HUES6 (cell line): ENCODE measurements around the gene FTSJ3.
A peak's percentile ranks its signal among the peaks of the same experiment; 100 is the strongest.

Experiments
- H3K27ac ChIP-seq: 2 replicates; pipeline ENCODE4 v1.7.0; 2013; ENCODE audit warnings: low read depth, mild to moderate bottlenecking, low read length, inconsistent platforms
- H3K27me3 ChIP-seq: 2 replicates; pipeline ENCODE4 v1.6.1; 2013; ENCODE audit warnings: low read length; ENCODE audit not compliant: control insufficient read depth, insufficient read depth
- H3K36me3 ChIP-seq: 2 replicates; pipeline ENCODE4 v1.6.1; 2013; ENCODE audit warnings: low read length; ENCODE audit not compliant: control insufficient read depth, insufficient read depth
- H3K4me1 ChIP-seq: 2 replicates; pipeline ENCODE4 v1.6.1; 2013; ENCODE audit warnings: low read length; ENCODE audit not compliant: control insufficient read depth, insufficient read depth
- H3K4me3 ChIP-seq: 2 replicates; pipeline ENCODE4 v1.5.1; 2013; ENCODE audit warnings: low read depth, low read length
- H3K9ac ChIP-seq: one replicate; pipeline ENCODE4 v1.6.1; 2013; ENCODE audit warnings: mild to moderate bottlenecking, low read length
- H3K9me3 ChIP-seq: 2 replicates; pipeline ENCODE4 v1.6.1; 2013; ENCODE audit warnings: low read depth, low read length; ENCODE audit not compliant: control insufficient read depth, insufficient read depth

FTSJ3 gene

GRCh38 chr17:63822537-63822936 is 4.9 kb downstream of the FTSJ3 start:
- Histone ChIP-seq H3K9ac (no peak overlapping the region), H3K36me3 (peaks cover 84% of the 10 kb centered on the region), H3K4me1 (no peaks in the 10 kb centered on the region), H3K9me3 (no peaks in the 10 kb centered on the region), H3K4me3 (no peak overlapping the region), H3K27ac (no peak overlapping the region), H3K27me3 (no peaks in the 10 kb centered on the region)

- H3K4me1 ChIP-seq, result no peaks in the 10 kb centered on the region
- no peaks in the 10 kb centered on the region for H3K27me3 ChIP-seq
- H3K36me3 ChIP-seq, result peaks cover 91% of the 10 kb centered on the region
- no peak overlapping the region for H3K9ac ChIP-seq
- no peak overlapping the region for H3K4me3 ChIP-seq
- no peaks in the 10 kb centered on the region for H3K9me3 ChIP-seq
- H3K27ac ChIP-seq, result no peak overlapping the region
Measured at GRCh38 chr17:63821804-63822203, 5.7 kb downstream of the FTSJ3 start.

- no peaks in the 10 kb centered on the region for H3K27me3 ChIP-seq
- H3K9ac ChIP-seq, result no peak overlapping the region
- H3K9me3 ChIP-seq, result no peaks in the 10 kb centered on the region
- no peak overlapping the region for H3K4me3 ChIP-seq
- H3K27ac ChIP-seq, result no peak overlapping the region
- no peaks in the 10 kb centered on the region for H3K4me1 ChIP-seq
- peaks cover 99% of the 10 kb centered on the region for H3K36me3 ChIP-seq
Measured at GRCh38 chr17:63820963-63821561, 6.4 kb downstream of the FTSJ3 start.

GRCh38 chr17:63819585-63820537 is 7.6 kb downstream of the FTSJ3 start:
- H3K9ac ChIP-seq, result no peak overlapping the region
- no peaks in the 10 kb centered on the region for H3K4me1 ChIP-seq
- H3K27ac ChIP-seq, result no peak overlapping the region
- no peaks in the 10 kb centered on the region for H3K9me3 ChIP-seq
- H3K36me3 ChIP-seq, result peaks cover 99% of the 10 kb centered on the region
- no peak overlapping the region for H3K4me3 ChIP-seq
- H3K27me3 ChIP-seq, result no peaks in the 10 kb centered on the region

- H3K9ac ChIP-seq, result no peak overlapping the region
- H3K27me3 ChIP-seq, result no peaks in the 10 kb centered on the region
- H3K27ac ChIP-seq, result no peak overlapping the region
- no peaks in the 10 kb centered on the region for H3K9me3 ChIP-seq
- peaks cover 99% of the 10 kb centered on the region for H3K36me3 ChIP-seq
- no peak overlapping the region for H3K4me3 ChIP-seq
- H3K4me1 ChIP-seq, result no peaks in the 10 kb centered on the region
Measured at GRCh38 chr17:63819131-63819530, 8.3 kb downstream of the FTSJ3 start.

- Histone ChIP-seq H3K27ac (no peak overlapping the region), H3K4me3 (no peak overlapping the region), H3K36me3 (peaks cover 100% of the 10 kb centered on the region), H3K9me3 (no peaks in the 10 kb centered on the region), H3K27me3 (no peaks in the 10 kb centered on the region), H3K4me1 (no peaks in the 10 kb centered on the region), H3K9ac (no peak overlapping the region)
Measured at GRCh38 chr17:63817736-63818385, 9.6 kb downstream of the FTSJ3 start.

- Histone ChIP-seq H3K36me3 (peaks cover 100% of the 10 kb centered on the region), H3K9ac (no peak overlapping the region), H3K9me3 (no peaks in the 10 kb centered on the region), H3K4me1 (no peaks in the 10 kb centered on the region), H3K4me3 (no peak overlapping the region), H3K27me3 (no peaks in the 10 kb centered on the region), H3K27ac (no peak overlapping the region)
Measured at GRCh38 chr17:63816669-63817068, 10.8 kb downstream of the FTSJ3 start.

- Histone ChIP-seq H3K4me3 (no peak overlapping the region), H3K36me3 (peaks cover 100% of the 10 kb centered on the region)
Measured at GRCh38 chr17:63816123-63816522, 11.3 kb downstream of the FTSJ3 start.

GRCh38 chr17:63809970-63810369 is 17.5 kb downstream of the FTSJ3 start:
- no peak overlapping the region for H3K9ac ChIP-seq

More at GRCh38 chr17:63816123-63816522, 11.3 kb downstream of the FTSJ3 start:
- no peaks in the 10 kb centered on the region for H3K4me1 ChIP-seq
- H3K27me3 ChIP-seq, result no peaks in the 10 kb centered on the region
- H3K9me3 ChIP-seq, result no peaks in the 10 kb centered on the region
- H3K9ac ChIP-seq, result no peak overlapping the region
- H3K27ac ChIP-seq, result no peak overlapping the region

GRCh38 chr17:63805591-63805990 is 21.9 kb downstream of the FTSJ3 start:
- Histone ChIP-seq H3K9me3 (no peaks in the 10 kb centered on the region), H3K4me3 (no peak overlapping the region), H3K4me1 (no peaks in the 10 kb centered on the region), H3K36me3 (peaks cover 99% of the 10 kb centered on the region), H3K27me3 (no peaks in the 10 kb centered on the region), H3K27ac (peak overlapping the region; percentile 2; the same call in 1 of the 2 replicates), H3K9ac (no peak overlapping the region)

More at GRCh38 chr17:63809970-63810369, 17.5 kb downstream of the FTSJ3 start:
- peaks cover 100% of the 10 kb centered on the region for H3K36me3 ChIP-seq
- no peaks in the 10 kb centered on the region for H3K27me3 ChIP-seq
- no peak overlapping the region for H3K27ac ChIP-seq
- H3K9me3 ChIP-seq, result no peaks in the 10 kb centered on the region
- no peaks in the 10 kb centered on the region for H3K4me1 ChIP-seq
- H3K4me3 ChIP-seq, result no peak overlapping the region

- Histone ChIP-seq H3K9me3 (no peaks in the 10 kb centered on the region), H3K27ac (no peak overlapping the region), H3K36me3 (peaks cover 99% of the 10 kb centered on the region)
Measured at GRCh38 chr17:63804328-63804727, 23.1 kb downstream of the FTSJ3 start.

More at GRCh38 chr17:63804328-63804727, 23.1 kb downstream of the FTSJ3 start:
- Histone ChIP-seq H3K4me1 (no peaks in the 10 kb centered on the region), H3K27me3 (no peaks in the 10 kb centered on the region), H3K4me3 (no peak overlapping the region), H3K9ac (no peak overlapping the region)
